Neural progenitor cell (in vitro differentiated cells): ENCODE measurements around the gene ANXA7.

ENCODE experiments used
- CTCF ChIP-seq: fragments of 200-600 bp; sonication (generic); IDR thresholded peaks from 2 replicates; pipeline ENCODE4 v1.5.1; 2017; ENCODE audit warnings: antibody characterized with exemption, mild to moderate bottlenecking
- EZH2 ChIP-seq: fragments of 200-600 bp; sonication (generic); IDR thresholded peaks from 2 replicates; pipeline ENCODE4 v1.6.1; 2017; ENCODE audit warnings: antibody characterized with exemption, mild to moderate bottlenecking, moderate library complexity
- EZH2phosphoT487 ChIP-seq: fragments of 200-600 bp; sonication (generic); IDR thresholded peaks from 2 replicates; pipeline ENCODE4 v1.6.1; 2017; ENCODE audit warnings: antibody characterized with exemption

GRCh38 chr10:73358331-73359279 lies 55.3 kb downstream of the ANXA7 start, which contains the start of gene CFAP70:
- no peak for TF ChIP-seq EZH2
- TF ChIP-seq CTCF = no peak
- TF ChIP-seq EZH2phosphoT487 = no peak
